ENCODE data around the gene TSPO. TPM values are rescaled to one million over a fixed set of nuclear protein-coding genes. Genes with fewer than 3 reads are reported as not detected.

The TSPO gene
- total and polyA plus RNA-seq, 11 donors = 69.0 to 335 (median 125) TPM

GRCh38 chr22:43113526-43114251, 37.7 kb upstream of the TSPO start:
- no peak overlapping the region for H3K27ac ChIP-seq
- H3K36me3 ChIP-seq = no peaks in the 10 kb centered on the region
- H3K9me3 ChIP-seq = no peaks in the 10 kb centered on the region
- H3K27me3 ChIP-seq = peaks cover 0 to 40% (median 15%) of the 10 kb centered on the region in 9 donors
- DNase-seq (no peak), ATAC-seq (no peak)
- peaks cover 0 to 25% (median 13%) of the 10 kb centered on the region in 12 donors for H3K4me1 ChIP-seq
- H3K4me3 ChIP-seq = no peak overlapping the region
- intact Hi-C loops (cut with DNase I) = no loop called here
- no peak for TF ChIP-seq POLR2A (IDR thresholded peaks at IDR 0.05)
- TF ChIP-seq, protein P1, sequence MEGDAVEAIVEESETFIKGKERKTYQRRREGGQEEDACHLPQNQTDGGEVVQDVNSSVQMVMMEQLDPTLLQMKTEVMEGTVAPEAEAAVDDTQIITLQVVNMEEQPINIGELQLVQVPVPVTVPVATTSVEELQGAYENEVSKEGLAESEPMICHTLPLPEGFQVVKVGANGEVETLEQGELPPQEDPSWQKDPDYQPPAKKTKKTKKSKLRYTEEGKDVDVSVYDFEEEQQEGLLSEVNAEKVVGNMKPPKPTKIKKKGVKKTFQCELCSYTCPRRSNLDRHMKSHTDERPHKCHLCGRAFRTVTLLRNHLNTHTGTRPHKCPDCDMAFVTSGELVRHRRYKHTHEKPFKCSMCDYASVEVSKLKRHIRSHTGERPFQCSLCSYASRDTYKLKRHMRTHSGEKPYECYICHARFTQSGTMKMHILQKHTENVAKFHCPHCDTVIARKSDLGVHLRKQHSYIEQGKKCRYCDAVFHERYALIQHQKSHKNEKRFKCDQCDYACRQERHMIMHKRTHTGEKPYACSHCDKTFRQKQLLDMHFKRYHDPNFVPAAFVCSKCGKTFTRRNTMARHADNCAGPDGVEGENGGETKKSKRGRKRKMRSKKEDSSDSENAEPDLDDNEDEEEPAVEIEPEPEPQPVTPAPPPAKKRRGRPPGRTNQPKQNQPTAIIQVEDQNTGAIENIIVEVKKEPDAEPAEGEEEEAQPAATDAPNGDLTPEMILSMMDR (IDR thresholded peaks at IDR 0.05) = no peak
- 51 to 61% (median 56%) methylated on average over 13 of the region's 13 CpGs for WGBS, 4 donors

DNA sequence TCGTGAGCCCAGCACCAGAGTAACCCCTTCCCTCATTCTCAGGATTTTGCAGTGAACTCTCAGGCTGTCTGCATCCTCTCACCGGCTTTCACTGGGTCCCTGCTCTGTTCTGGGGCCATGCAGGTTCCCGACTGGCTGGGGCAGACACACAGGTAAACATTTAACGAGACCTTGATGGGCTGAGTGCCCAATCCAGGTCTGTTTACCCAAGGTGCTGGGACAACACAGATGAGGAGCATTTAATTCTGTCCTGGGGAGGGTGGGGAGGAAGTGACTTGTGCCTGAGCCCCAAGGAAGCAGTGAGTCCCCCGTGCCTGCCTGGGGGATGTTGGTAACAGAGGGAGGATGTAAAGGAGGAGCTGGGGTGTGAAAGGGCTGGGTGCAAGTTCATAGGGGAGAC, 36.4 kb upstream of the TSPO start:
- no peak for TF ChIP-seq POLR2A (IDR thresholded peaks at IDR 0.05)
- TF ChIP-seq, protein P1 (IDR thresholded peaks at IDR 0.05) = no peak
- H3K36me3 ChIP-seq = no peaks in the 10 kb centered on the region
- ATAC-seq = no peak
- peaks cover 0 to 38% (median 15%) of the 10 kb centered on the region in 9 donors for H3K27me3 ChIP-seq
- intact Hi-C loops (cut with DNase I) = no loop called here
- H3K27ac ChIP-seq = no peak overlapping the region
- no peak overlapping the region for H3K4me3 ChIP-seq
- no peaks in the 10 kb centered on the region for H3K9me3 ChIP-seq
- DNase-seq = no peak
- WGBS, 4 donors = 60 to 78% (median 60%) methylated on average over 5 of the region's 5 CpGs
- peaks cover 0 to 26% (median 13%) of the 10 kb centered on the region in 12 donors for H3K4me1 ChIP-seq

GRCh38 chr22:43116932-43117331, 34.4 kb upstream of the TSPO start:
- no peak overlapping the region for H3K27ac ChIP-seq
- no peaks in the 10 kb centered on the region for H3K36me3 ChIP-seq
- WGBS, 4 donors = 89 to 95% (median 92%) methylated on average over 7 of the region's 7 CpGs
- intact Hi-C loops (cut with DNase I) = no loop called here
- peaks cover 0 to 24% (median 8%) of the 10 kb centered on the region in 9 donors for H3K27me3 ChIP-seq
- no peak for DNase-seq
- TF ChIP-seq, protein P1 (IDR thresholded peaks at IDR 0.05) = no peak
- TF ChIP-seq POLR2A (IDR thresholded peaks at IDR 0.05) = no peak
- H3K9me3 ChIP-seq = no peaks in the 10 kb centered on the region
- H3K4me3 ChIP-seq = no peak overlapping the region
- no peak for ATAC-seq
- H3K4me1 ChIP-seq = peaks cover 0 to 9% (median 0%) of the 10 kb centered on the region in 12 donors

- peak in 2 of 4 donors; percentile 19 to 28 for ATAC-seq
- intact Hi-C loops (cut with DNase I) = no loop called here
- Histone ChIP-seq H3K27ac (no peak overlapping the region), H3K36me3 (no peaks in the 10 kb centered on the region), H3K9me3 (no peaks in the 10 kb centered on the region), H3K4me3 (no peak overlapping the region), H3K27me3 (peaks cover 0 to 11% (median 1%) of the 10 kb centered on the region in 9 donors), H3K4me1 (peaks cover 0 to 14% (median 0%) of the 10 kb centered on the region in 12 donors)
- DNase-seq = no peak
- TF ChIP-seq, protein P1 (IDR thresholded peaks at IDR 0.05) = no peak
- no peak for TF ChIP-seq POLR2A (IDR thresholded peaks at IDR 0.05)
- WGBS, 4 donors = 79 to 86% (median 84%) methylated on average over 14 to 21 of the region's 21 CpGs
These were observed 33.1 kb upstream of the TSPO start for GRCh38 chr22:43118024-43118849.

Measured in heart left ventricle (tissue), 16 donors.